Measurements from ENCODE around the gene DCDC1. TPM values are rescaled to one million over a fixed set of nuclear protein-coding genes. Genes with fewer than 3 reads are reported as not detected.

DCDC1 gene
- total RNA-seq, 2 donors from 2014 or later: not detected

- no peaks in the 10 kb centered on the region for H3K36me3 ChIP-seq
- H3K27me3 ChIP-seq: no peaks in the 10 kb centered on the region
- DNase-seq: no peak
- no peak overlapping the region for H3K4me3 ChIP-seq
- no peak overlapping the region for H3K9ac ChIP-seq (ENCODE audit: low read depth in 2 of 2, low read length in 2 of 2)
- intact Hi-C loops (cut with DNase I): no loop called here
- no peak for TF ChIP-seq CTCF (IDR thresholded peaks at IDR 0.05)
- no peaks in the 10 kb centered on the region for H3K9me3 ChIP-seq
- H3K4me1 ChIP-seq: no peaks in the 10 kb centered on the region
- H3K27ac ChIP-seq: no peak overlapping the region
These were observed 543.8 kb downstream of the DCDC1 start for GRCh38 chr11:30825723-30826122.

GRCh38 chr11:30823119-30823518 lies 546.4 kb downstream of the DCDC1 start:
- intact Hi-C loops (cut with DNase I): no loop called here
- Histone ChIP-seq H3K27me3 (no peaks in the 10 kb centered on the region), H3K9ac (ENCODE audit: low read depth in 2 of 2, low read length in 2 of 2) (no peak overlapping the region), H3K27ac (no peak overlapping the region), H3K4me1 (no peaks in the 10 kb centered on the region), H3K4me3 (no peak overlapping the region), H3K36me3 (no peaks in the 10 kb centered on the region), H3K9me3 (no peaks in the 10 kb centered on the region)
- TF ChIP-seq CTCF (IDR thresholded peaks at IDR 0.05): no peak
- DNase-seq: no peak

GRCh38 chr11:30821438-30821965 lies 548.0 kb downstream of the DCDC1 start:
- intact Hi-C loops (cut with DNase I): no loop called here
- no peaks in the 10 kb centered on the region for H3K9me3 ChIP-seq
- DNase-seq: no peak
- TF ChIP-seq CTCF (IDR thresholded peaks at IDR 0.05): no peak
- no peaks in the 10 kb centered on the region for H3K36me3 ChIP-seq
- H3K27me3 ChIP-seq: no peaks in the 10 kb centered on the region
- no peak overlapping the region for H3K27ac ChIP-seq
- H3K4me1 ChIP-seq: no peaks in the 10 kb centered on the region
- H3K9ac ChIP-seq (ENCODE audit: low read depth in 2 of 2, low read length in 2 of 2): no peak overlapping the region
- H3K4me3 ChIP-seq: no peak overlapping the region

- intact Hi-C loops (cut with DNase I): no loop called here
- H3K4me3 ChIP-seq: no peak overlapping the region
- TF ChIP-seq CTCF (IDR thresholded peaks at IDR 0.05): no peak
- no peak overlapping the region for H3K27ac ChIP-seq
- no peaks in the 10 kb centered on the region for H3K36me3 ChIP-seq
- no peaks in the 10 kb centered on the region for H3K27me3 ChIP-seq
- H3K4me1 ChIP-seq: no peaks in the 10 kb centered on the region
- H3K9me3 ChIP-seq: no peaks in the 10 kb centered on the region
- no peak for DNase-seq
- H3K9ac ChIP-seq (ENCODE audit: low read depth in 2 of 2, low read length in 2 of 2): no peak overlapping the region
These were observed 550.8 kb downstream of the DCDC1 start for GRCh38 chr11:30818721-30819120.

GRCh38 chr11:30816959-30817880 lies 552.3 kb downstream of the DCDC1 start:
- no peak for DNase-seq
- Histone ChIP-seq H3K27ac (no peak overlapping the region), H3K4me1 (no peaks in the 10 kb centered on the region), H3K9me3 (no peaks in the 10 kb centered on the region), H3K27me3 (no peaks in the 10 kb centered on the region), H3K4me3 (no peak overlapping the region), H3K9ac (ENCODE audit: low read depth in 2 of 2, low read length in 2 of 2) (no peak overlapping the region), H3K36me3 (no peaks in the 10 kb centered on the region)
- intact Hi-C loops (cut with DNase I): no loop called here
- TF ChIP-seq CTCF (IDR thresholded peaks at IDR 0.05): no peak
